Upper lobe of right lung (tissue), 1 donor: ENCODE measurements around the gene SLC1A2. TPM values are rescaled to one million over a fixed set of nuclear protein-coding genes. Genes with fewer than 3 reads are reported as not detected.

Experiments used
- ATAC-seq: fragments of 200-7000 bp; cut with Tn5 transposase; one replicate; pipeline ENCODE4 v1.9.1; 2020; ENCODE audit warnings: mild to moderate bottlenecking, moderate library complexity
- DNase-seq: peaks from one replicate; pipeline ENCODE4 v3.0.0-alpha.2; 2020
- H3K27ac ChIP-seq: fragments of 200-600 bp; one replicate; pipeline ENCODE4 v1.8.0; 2022
- H3K27me3 ChIP-seq: fragments of 200-600 bp; one replicate; pipeline ENCODE4 v1.8.0; 2022; ENCODE audit warnings: mild to moderate bottlenecking
- H3K36me3 ChIP-seq: fragments of 200-600 bp; one replicate; pipeline ENCODE4 v1.8.0; 2022
- H3K4me1 ChIP-seq: fragments of 200-600 bp; one replicate; pipeline ENCODE4 v1.8.0; 2022
- H3K4me3 ChIP-seq: fragments of 200-600 bp; one replicate; pipeline ENCODE4 v1.8.0; 2022; ENCODE audit warnings: mild to moderate bottlenecking
- H3K9me3 ChIP-seq: fragments of 200-600 bp; one replicate; pipeline ENCODE4 v1.8.0; 2022
- intact Hi-C: fragments of 100-400 bp; cut with DNase I; formaldehyde crosslinking; loops from one replicate; pipeline ENCODE4 v1.11.0; 2022
- total RNA-seq: library from RNA; stranded (reverse); fragmentation: NEBNext Ultra II Directional; extraction: Animal tissue kit (Norgen Biotek cat#: 25700); gene quantifications from one replicate; pipeline ENCODE4 v1.2.1, GENCODE V29; 2021
- TF ChIP-seq, protein P1 (sequence below): fragments of 200-600 bp; IDR thresholded peaks from one replicate; pipeline ENCODE4 v1.8.0; 2022; ENCODE audit warnings: antibody characterized with exemption
- donor health status: DM: no; HTN: yes; CAD: no; lungs with severe emphysema.

The SLC1A2 gene
- total RNA-seq, 1 donor from 2014 or later: 2.5 TPM

DNA sequence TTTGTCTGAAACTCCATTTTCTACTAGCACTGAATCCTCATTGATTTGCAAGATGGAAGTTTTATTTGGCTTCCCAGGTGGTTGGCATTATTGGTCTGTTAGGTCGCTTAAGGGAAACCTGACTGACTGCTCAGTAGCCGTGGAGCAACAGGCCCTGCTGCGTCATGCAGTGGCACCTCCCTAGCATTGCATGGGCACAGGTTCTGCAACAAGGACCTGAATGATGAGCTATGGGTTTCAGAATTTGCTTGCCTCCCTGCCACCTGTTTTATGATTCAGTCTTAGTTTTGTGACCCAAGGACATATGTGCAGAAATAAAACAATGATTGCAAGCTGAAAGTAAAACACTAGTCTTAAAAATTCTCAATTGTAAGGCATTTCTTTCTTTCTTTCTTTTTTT is 128.5 kb downstream of the SLC1A2 start:
- Histone ChIP-seq H3K4me1 (no peaks in the 10 kb centered on the region), H3K4me3 (no peak overlapping the region), H3K36me3 (no peaks in the 10 kb centered on the region), H3K27me3 (no peaks in the 10 kb centered on the region), H3K9me3 (no peaks in the 10 kb centered on the region), H3K27ac (no peak overlapping the region)
- DNase-seq: no peak
- TF ChIP-seq, protein P1, sequence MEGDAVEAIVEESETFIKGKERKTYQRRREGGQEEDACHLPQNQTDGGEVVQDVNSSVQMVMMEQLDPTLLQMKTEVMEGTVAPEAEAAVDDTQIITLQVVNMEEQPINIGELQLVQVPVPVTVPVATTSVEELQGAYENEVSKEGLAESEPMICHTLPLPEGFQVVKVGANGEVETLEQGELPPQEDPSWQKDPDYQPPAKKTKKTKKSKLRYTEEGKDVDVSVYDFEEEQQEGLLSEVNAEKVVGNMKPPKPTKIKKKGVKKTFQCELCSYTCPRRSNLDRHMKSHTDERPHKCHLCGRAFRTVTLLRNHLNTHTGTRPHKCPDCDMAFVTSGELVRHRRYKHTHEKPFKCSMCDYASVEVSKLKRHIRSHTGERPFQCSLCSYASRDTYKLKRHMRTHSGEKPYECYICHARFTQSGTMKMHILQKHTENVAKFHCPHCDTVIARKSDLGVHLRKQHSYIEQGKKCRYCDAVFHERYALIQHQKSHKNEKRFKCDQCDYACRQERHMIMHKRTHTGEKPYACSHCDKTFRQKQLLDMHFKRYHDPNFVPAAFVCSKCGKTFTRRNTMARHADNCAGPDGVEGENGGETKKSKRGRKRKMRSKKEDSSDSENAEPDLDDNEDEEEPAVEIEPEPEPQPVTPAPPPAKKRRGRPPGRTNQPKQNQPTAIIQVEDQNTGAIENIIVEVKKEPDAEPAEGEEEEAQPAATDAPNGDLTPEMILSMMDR: no peak
- intact Hi-C loops: no loop called here
- ATAC-seq: no peak

- H3K4me1 ChIP-seq: no peaks in the 10 kb centered on the region
- DNase-seq: no peak
- no peaks in the 10 kb centered on the region for H3K36me3 ChIP-seq
- no peak for ATAC-seq
- no peak overlapping the region for H3K27ac ChIP-seq
- H3K9me3 ChIP-seq: no peaks in the 10 kb centered on the region
- H3K27me3 ChIP-seq: no peaks in the 10 kb centered on the region
- intact Hi-C loops: no loop called here
- H3K4me3 ChIP-seq: no peak overlapping the region
- TF ChIP-seq, protein P1: no peak
Measured at GRCh38 chr11:35289821-35290220, 129.5 kb downstream of the SLC1A2 start.

DNA sequence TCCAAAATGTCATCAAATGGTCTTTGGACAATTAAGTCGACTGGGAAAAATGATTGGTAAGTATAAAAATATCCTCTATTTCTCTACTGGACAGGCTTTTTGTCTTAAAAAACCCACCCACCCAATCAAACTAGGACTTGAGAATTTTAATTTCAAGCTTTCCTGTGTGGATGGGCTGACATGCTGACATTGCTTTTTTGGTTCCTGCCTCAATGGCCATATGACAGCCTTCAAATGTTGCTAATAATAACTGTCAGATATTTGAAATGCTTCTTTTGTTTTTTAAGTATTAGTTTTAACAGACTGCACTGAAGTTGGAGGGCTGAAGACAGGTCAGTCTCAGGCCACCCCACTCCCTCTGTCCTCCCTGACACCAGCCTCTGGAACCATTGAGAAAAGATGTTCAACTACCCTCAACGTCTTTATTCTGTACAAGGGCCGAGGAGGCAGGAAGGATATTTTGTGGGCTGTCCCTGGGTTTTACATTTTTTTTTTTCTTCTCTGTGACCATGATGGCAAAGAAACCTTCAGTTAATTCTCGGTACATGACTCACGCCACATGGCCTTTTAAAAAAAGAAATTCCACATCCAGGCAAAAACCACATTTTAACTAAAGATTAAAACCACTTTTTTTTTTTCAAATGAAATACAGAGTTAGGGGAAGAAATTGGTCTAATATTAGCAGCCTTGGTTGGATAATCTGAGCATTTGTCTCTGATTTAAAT is 130.4 kb downstream of the SLC1A2 start:
- no peaks in the 10 kb centered on the region for H3K27me3 ChIP-seq
- no peaks in the 10 kb centered on the region for H3K9me3 ChIP-seq
- no peaks in the 10 kb centered on the region for H3K4me1 ChIP-seq
- no peak for DNase-seq
- ATAC-seq: no peak
- H3K36me3 ChIP-seq: no peaks in the 10 kb centered on the region
- no peak overlapping the region for H3K4me3 ChIP-seq
- intact Hi-C loops: no loop called here
- no peak overlapping the region for H3K27ac ChIP-seq
- TF ChIP-seq, protein P1: no peak

DNA sequence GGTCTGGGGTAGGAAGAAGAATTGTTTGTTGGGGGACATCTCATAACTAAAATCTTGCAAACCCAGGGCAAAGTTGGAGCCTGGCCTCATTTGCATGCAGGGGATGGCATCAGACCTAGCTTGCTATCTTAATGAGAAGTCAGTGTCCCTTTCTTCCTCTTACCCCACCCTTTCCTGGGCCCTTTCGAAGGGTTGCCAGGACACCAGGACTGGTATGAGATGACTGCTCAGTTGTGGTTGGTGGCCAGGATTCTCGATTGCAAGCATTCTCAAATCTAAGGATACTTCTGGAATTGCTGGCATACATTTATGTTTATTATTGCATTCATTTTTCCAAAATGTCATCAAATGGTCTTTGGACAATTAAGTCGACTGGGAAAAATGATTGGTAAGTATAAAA is 131.0 kb downstream of the SLC1A2 start:
- intact Hi-C loops: no loop called here
- no peaks in the 10 kb centered on the region for H3K9me3 ChIP-seq
- H3K36me3 ChIP-seq: no peaks in the 10 kb centered on the region
- TF ChIP-seq, protein P1: no peak
- no peaks in the 10 kb centered on the region for H3K4me1 ChIP-seq
- no peak overlapping the region for H3K27ac ChIP-seq
- no peak overlapping the region for H3K4me3 ChIP-seq
- ATAC-seq: no peak
- no peak for DNase-seq
- no peaks in the 10 kb centered on the region for H3K27me3 ChIP-seq

DNA sequence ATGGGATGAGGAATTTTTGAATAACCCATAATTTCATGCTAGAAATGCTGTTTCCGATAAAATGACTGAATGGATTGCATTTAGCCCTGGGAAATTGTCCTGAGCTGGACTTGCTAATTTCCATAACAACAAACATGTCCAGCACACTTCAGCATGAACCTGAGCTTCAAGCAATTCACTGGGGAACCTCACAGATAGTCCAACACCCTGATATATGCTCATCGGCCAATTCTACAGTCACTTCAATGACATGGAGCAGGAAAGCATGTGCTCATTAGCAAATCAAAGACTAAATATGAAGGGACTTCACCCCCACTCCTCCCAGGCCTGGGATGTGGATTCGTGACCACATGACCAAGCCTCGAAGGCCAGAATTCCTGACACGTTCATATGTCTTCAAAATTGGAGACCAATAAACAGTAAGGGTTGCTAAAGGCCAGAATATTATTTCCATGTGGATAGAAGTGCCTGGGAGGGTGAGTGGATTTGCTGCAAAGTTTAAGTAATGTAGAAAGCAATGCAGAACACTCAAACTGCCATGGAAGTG is 131.9 kb downstream of the SLC1A2 start:
- no peaks in the 10 kb centered on the region for H3K9me3 ChIP-seq
- H3K27ac ChIP-seq: no peak overlapping the region
- no peaks in the 10 kb centered on the region for H3K27me3 ChIP-seq
- H3K36me3 ChIP-seq: no peaks in the 10 kb centered on the region
- TF ChIP-seq, protein P1: no peak
- ATAC-seq (no peak), DNase-seq (no peak)
- H3K4me1 ChIP-seq: no peaks in the 10 kb centered on the region
- H3K4me3 ChIP-seq: no peak overlapping the region
- intact Hi-C loops: no loop called here
